Spleen (tissue), 11 donors: ENCODE data around the gene EEF1AKMT3. TPM values are rescaled to one million over a fixed set of nuclear protein-coding genes. Genes with fewer than 3 reads are reported as not detected.
A peak's percentile ranks its signal among the peaks of the same experiment; 100 is the strongest.

Source experiments
- DNase-seq: peaks from one replicate; pipeline ENCODE4 v3.0.0-alpha.2; 2020
- H3K27ac ChIP-seq, 8 donors: fragments of 200-600 bp; sonication (generic) in 7 of 8; 1 replicate in 4 of 8; 2 replicates in 4 of 8; pipeline versions ENCODE4 v1.5.0 to v1.8.0; 2016 to 2021; ENCODE audit warnings: inconsistent platforms in 4 of 8, mild to moderate bottlenecking in 4 of 8, moderate library complexity in 1 of 8
- H3K27me3 ChIP-seq, 7 donors: fragments of 200-600 bp; sonication (generic) in 6 of 7; replicated peaks in 1 of 7; 1 replicate in 4 of 7; 2 replicates in 3 of 7; pipeline versions ENCODE4 v1.5.0 to v1.8.0; 2016 to 2021; ENCODE audit warnings: inconsistent platforms in 3 of 7, mild to moderate bottlenecking in 1 of 7
- H3K36me3 ChIP-seq, 6 donors: fragments of 200-600 bp; sonication (generic) in 5 of 6; 1 replicate in 4 of 6; 2 replicates in 2 of 6; pipeline versions ENCODE4 v1.5.0 to v1.8.0; 2016 to 2021; ENCODE audit warnings: inconsistent platforms in 2 of 6
- H3K4me1 ChIP-seq, 6 donors: fragments of 200-600 bp; sonication (generic) in 5 of 6; 1 replicate in 3 of 6; 2 replicates in 3 of 6; pipeline versions ENCODE4 v1.5.0 to v1.8.0; 2016 to 2021; ENCODE audit warnings: inconsistent platforms in 3 of 6
- H3K4me3 ChIP-seq, 8 donors: fragments of 200-600 bp; sonication (generic) in 7 of 8; 1 replicate in 4 of 8; 2 replicates in 4 of 8; pipeline versions ENCODE4 v1.5.0 to v1.8.0; 2016 to 2021; ENCODE audit warnings: inconsistent platforms in 4 of 8, mild to moderate bottlenecking in 4 of 8, moderate library complexity in 2 of 8
- H3K9me3 ChIP-seq, 8 donors: fragments of 200-600 bp; sonication (generic) in 7 of 8; 1 replicate in 4 of 8; 2 replicates in 4 of 8; pipeline versions ENCODE4 v1.5.0 to v1.8.0; 2016 to 2021; ENCODE audit warnings: inconsistent platforms in 4 of 8
- POLR2A ChIP-seq, 3 donors: fragments of 450-650 bp; IDR thresholded peaks; one replicate each; pipeline ENCODE4 v1.5.1; 2017; ENCODE audit warnings: antibody characterized with exemption in 3 of 3, mild to moderate bottlenecking in 1 of 3
- POLR2AphosphoS5 ChIP-seq, 3 donors: sonication (generic); formaldehyde crosslinking; IDR thresholded peaks; one replicate each; pipeline ENCODE4 v1.5.1; 2017; ENCODE audit warnings: antibody characterized with exemption in 3 of 3
- WGBS, 5 donors: extraction: QIAGEN DNeasy Blood & Tissue Kit in 3 of 5; methylation state at CpG; one replicate each; pipeline versions ENCODE4 v1.1.5 to v1.1.7; 2013 to 2018; 5-methylcytosine and 5-hydroxymethylcytosine counted together
- intact Hi-C: fragments of 100-400 bp; cut with DNase I; formaldehyde crosslinking; loops from one replicate; pipeline ENCODE4 v1.15.0; 2023; ENCODE audit warnings: low total_unique reads
- polyA plus RNA-seq, 3 donors: library from polyadenylated mRNA; stranded (reverse); fragments of 200-250 nt; gene quantifications; one replicate each; pipeline ENCODE4 v1.2.1, GENCODE V29; 2013
- total RNA-seq, 7 donors: library from RNA; depleted of rRNA in 3 of 7; stranded (reverse); fragments of >200 nt in 3 of 7; fragmentation: NEBNext Ultra II Directional in 4 of 7; extraction: Animal tissue kit (Norgen Biotek cat#: 25700) in 4 of 7; gene quantifications; one replicate each; pipeline versions ENCODE4 v1.1.0 to v1.2.1, GENCODE V29; 2016 to 2021
- TF ChIP-seq, protein P1 (sequence below), 11 experiments: fragments of 200-600 bp in 7 of 11; fragments of 450-650 bp in 4 of 11; sonication (generic) in 4 of 11; IDR thresholded peaks in 8 of 11; conservative IDR thresholded peaks in 3 of 11; 1 replicate in 7 of 11; 2 replicates in 4 of 11; pipeline versions ENCODE4 v1.4.0 to v1.8.0; 2016 to 2021; ENCODE audit warnings: antibody characterized with exemption in 11 of 11, inconsistent platforms in 4 of 11, mild to moderate bottlenecking in 1 of 11
- donor health status: healthy with polysubstance abuse.
- donor health status: DM: no; HTN: no; CAD: no; lungs with moderate emphysema.
- donor health status: DM: no; HTN: no; CAD: no.
- donor health status: Bipolar disorder and iron deficiency.
- donor health status: healthy.
- donor health status: DM: no; HTN: no; CAD: no.
- donor health status: DM: yes; HTN: yes; CAD: no.

The EEF1AKMT3 gene
- total and polyA plus RNA-seq, 10 donors, result 1.2 to 9.5 (median 4.4) TPM

GRCh38 chr12:57800965-57801364, 28.6 kb downstream of the EEF1AKMT3 start:
- H3K9me3 ChIP-seq, result no peaks in the 10 kb centered on the region
- no peaks in the 10 kb centered on the region for H3K27me3 ChIP-seq
- intact Hi-C loops, result loop anchor here (10.0 kb wide), 1 partner anchor 104 kb away; no protein-coding TSS in a partner anchor
- no peak overlapping the region for H3K27ac ChIP-seq
- no peak for DNase-seq
- WGBS, 5 donors, result 92 to 98% (median 96%) methylated on average over 3 of the region's 3 CpGs
- H3K36me3 ChIP-seq, result peaks cover 2 to 96% (median 52%) of the 10 kb centered on the region in 6 donors
- peaks cover 0 to 7% (median 0%) of the 10 kb centered on the region in 6 donors for H3K4me1 ChIP-seq
- H3K4me3 ChIP-seq, result no peak overlapping the region
- TF ChIP-seq POLR2A (IDR thresholded peaks at IDR 0.05), result no peak
- TF ChIP-seq POLR2AphosphoS5 (IDR thresholded peaks at IDR 0.05), result no peak
- TF ChIP-seq, protein P1, sequence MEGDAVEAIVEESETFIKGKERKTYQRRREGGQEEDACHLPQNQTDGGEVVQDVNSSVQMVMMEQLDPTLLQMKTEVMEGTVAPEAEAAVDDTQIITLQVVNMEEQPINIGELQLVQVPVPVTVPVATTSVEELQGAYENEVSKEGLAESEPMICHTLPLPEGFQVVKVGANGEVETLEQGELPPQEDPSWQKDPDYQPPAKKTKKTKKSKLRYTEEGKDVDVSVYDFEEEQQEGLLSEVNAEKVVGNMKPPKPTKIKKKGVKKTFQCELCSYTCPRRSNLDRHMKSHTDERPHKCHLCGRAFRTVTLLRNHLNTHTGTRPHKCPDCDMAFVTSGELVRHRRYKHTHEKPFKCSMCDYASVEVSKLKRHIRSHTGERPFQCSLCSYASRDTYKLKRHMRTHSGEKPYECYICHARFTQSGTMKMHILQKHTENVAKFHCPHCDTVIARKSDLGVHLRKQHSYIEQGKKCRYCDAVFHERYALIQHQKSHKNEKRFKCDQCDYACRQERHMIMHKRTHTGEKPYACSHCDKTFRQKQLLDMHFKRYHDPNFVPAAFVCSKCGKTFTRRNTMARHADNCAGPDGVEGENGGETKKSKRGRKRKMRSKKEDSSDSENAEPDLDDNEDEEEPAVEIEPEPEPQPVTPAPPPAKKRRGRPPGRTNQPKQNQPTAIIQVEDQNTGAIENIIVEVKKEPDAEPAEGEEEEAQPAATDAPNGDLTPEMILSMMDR (IDR thresholded peaks at IDR 0.05 in 8 of 11, conservative IDR thresholded peaks at IDR 0.05 in 3 of 11), result no peak

DNA sequence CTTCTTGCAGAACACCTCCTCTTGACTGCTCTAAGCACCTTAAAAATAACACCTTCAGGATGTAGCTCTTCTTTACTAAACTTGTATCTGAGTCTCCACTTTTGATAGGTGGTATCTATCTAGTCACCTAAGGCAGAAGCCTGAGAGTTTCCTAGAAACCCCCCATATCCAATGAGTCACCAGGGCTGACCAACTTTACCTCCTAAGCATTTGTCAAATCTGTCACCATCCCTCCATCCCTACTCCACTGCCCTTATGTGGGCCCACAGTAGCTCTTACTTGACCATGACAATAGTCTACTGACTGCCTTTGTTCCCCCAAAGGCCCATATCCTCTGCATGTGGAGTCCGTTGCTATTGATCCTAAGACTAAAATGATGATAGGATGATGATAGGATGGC, 30.2 kb downstream of the EEF1AKMT3 start:
- Histone ChIP-seq H3K4me3 (no peak overlapping the region), H3K4me1 (peaks cover 0 to 7% (median 0%) of the 10 kb centered on the region in 6 donors), H3K27ac (peak overlapping the region in 1 of 8 donors; percentile 18), H3K36me3 (peaks cover 2 to 96% (median 49%) of the 10 kb centered on the region in 6 donors), H3K9me3 (no peaks in the 10 kb centered on the region), H3K27me3 (no peaks in the 10 kb centered on the region)
- DNase-seq, result no peak
- TF ChIP-seq POLR2A (IDR thresholded peaks at IDR 0.05) (no peak), POLR2AphosphoS5 (IDR thresholded peaks at IDR 0.05) (no peak)
- TF ChIP-seq, protein P1 (IDR thresholded peaks at IDR 0.05 in 8 of 11, conservative IDR thresholded peaks at IDR 0.05 in 3 of 11), result no peak
- intact Hi-C loops, result loop anchor here (10.0 kb wide), 1 partner anchor 102 kb away; no protein-coding TSS in a partner anchor
- WGBS, 5 donors, result 76 to 97% (median 94%) methylated on average over 1 of the region's 1 CpG

DNA sequence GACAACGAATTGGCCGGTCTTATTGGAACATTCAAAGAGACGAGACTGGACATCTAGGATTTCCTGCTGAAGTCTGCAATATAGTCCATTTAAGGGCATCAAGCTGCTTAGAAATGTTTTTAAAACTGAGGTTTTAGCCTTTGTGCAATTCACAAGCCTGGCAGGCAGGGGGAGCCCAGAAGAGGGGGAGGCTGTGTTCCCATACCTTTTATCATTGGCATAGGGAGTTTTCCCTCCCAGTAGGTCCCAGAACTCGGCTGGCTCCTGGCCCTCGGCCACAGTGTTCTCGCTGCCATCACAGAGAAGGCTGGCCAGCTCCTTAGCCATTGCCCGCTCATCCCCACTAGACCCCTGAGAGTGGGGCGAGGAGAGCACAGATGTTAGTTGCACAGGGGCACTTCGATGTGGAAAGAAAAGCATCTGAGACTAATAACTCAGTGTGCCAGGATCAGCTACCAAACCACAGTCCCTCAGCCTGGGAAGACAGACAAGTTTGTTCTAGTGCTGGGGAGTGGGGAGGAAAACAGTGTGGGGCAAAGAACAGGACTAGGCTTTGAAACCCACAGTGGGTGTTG, 31.0 kb downstream of the EEF1AKMT3 start:
- Histone ChIP-seq H3K27ac (peak overlapping the region in 1 of 8 donors; percentile 31), H3K4me3 (no peak overlapping the region), H3K9me3 (no peaks in the 10 kb centered on the region), H3K4me1 (no peaks in the 10 kb centered on the region), H3K36me3 (peaks cover 2 to 96% (median 52%) of the 10 kb centered on the region in 6 donors), H3K27me3 (no peaks in the 10 kb centered on the region)
- intact Hi-C loops, result loop anchor here (10.0 kb wide), 1 partner anchor 101 kb away; no protein-coding TSS in a partner anchor
- TF ChIP-seq, protein P1 (IDR thresholded peaks at IDR 0.05 in 8 of 11, conservative IDR thresholded peaks at IDR 0.05 in 3 of 11), result peak; percentile 41 to 78 (median 74)
- no peak for TF ChIP-seq POLR2AphosphoS5 (IDR thresholded peaks at IDR 0.05)
- WGBS, 5 donors, result 56 to 71% (median 63%) methylated on average over 4 to 9 of the region's 9 CpGs
- DNase-seq, result no peak

- TF ChIP-seq, protein P1 (IDR thresholded peaks at IDR 0.05 in 8 of 11, conservative IDR thresholded peaks at IDR 0.05 in 3 of 11), result no peak
- TF ChIP-seq POLR2AphosphoS5 (IDR thresholded peaks at IDR 0.05) (no peak), POLR2A (IDR thresholded peaks at IDR 0.05) (no peak)
- Histone ChIP-seq H3K27me3 (no peaks in the 10 kb centered on the region), H3K27ac (no peak overlapping the region), H3K4me3 (no peak overlapping the region), H3K36me3 (peaks cover 0 to 96% (median 51%) of the 10 kb centered on the region in 6 donors), H3K9me3 (no peaks in the 10 kb centered on the region), H3K4me1 (no peaks in the 10 kb centered on the region)
- 96 to 100% (median 97%) methylated on average over 3 of the region's 3 CpGs for WGBS, 5 donors
- no peak for DNase-seq
- intact Hi-C loops, result loop anchor here (10.0 kb wide), 1 partner anchor 98 kb away; no protein-coding TSS in a partner anchor
Measured at GRCh38 chr12:57806677-57807076, 34.3 kb downstream of the EEF1AKMT3 start.
